ENCODE data around the gene PLCB4. TPM values are rescaled to one million over a fixed set of nuclear protein-coding genes. Genes with fewer than 3 reads are reported as not detected.

Gene PLCB4
- total RNA-seq, 1 experiment from 2014 or later, result 10.1 TPM

DNA sequence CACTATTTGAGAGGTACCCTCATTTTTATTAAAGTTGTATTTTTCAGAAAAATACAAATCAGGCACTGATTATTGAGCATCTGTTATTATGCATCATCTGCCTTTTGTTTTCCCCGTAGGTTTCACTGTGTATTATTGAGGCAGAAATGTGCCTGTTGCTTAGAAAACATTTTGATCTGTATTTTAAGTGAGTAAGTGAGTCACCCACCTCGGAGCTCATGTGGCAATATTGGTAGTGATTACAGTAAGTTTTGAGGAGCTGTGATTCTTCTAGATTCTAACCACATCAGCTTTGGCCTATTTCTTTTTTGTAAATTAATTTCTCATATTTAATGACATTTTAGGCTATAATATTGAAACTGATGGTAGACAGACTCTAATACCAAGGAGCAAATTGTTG lies 385.9 kb downstream of the PLCB4 start:
- no peaks in the 10 kb centered on the region for H3K27me3 Mint-ChIP-seq (ENCODE audit: low read depth)
- no peak overlapping the region for H2BK20ac ChIP-seq (ENCODE audit: low read depth, low read length, poor library complexity, severe bottlenecking)
- H4K8ac ChIP-seq (replicated peaks; ENCODE audit: insufficient read length, low read depth, low read length), result no peak overlapping the region
- H3K9me3 ChIP-seq (ENCODE audit: control insufficient read depth, low read depth, low read length), result no peaks in the 10 kb centered on the region
- H3K23me2 ChIP-seq (ENCODE audit: insufficient read length, low read depth, low read length, poor library complexity, severe bottlenecking), result no peaks in the 10 kb centered on the region
- no peak overlapping the region for H3K4me2 ChIP-seq (ENCODE audit: insufficient read depth, insufficient read length, low read length)
- H3K56ac ChIP-seq (ENCODE audit: insufficient read length, low read depth, low read length), result no peak overlapping the region
- H3K27ac ChIP-seq (ENCODE audit: insufficient read length, low read depth, low read length), result no peak overlapping the region
- DNase-seq, result no peak
- no peak overlapping the region for H3K18ac ChIP-seq (ENCODE audit: insufficient read length, low read depth, low read length)
- H3K4me3 Mint-ChIP-seq, result no peak overlapping the region
- H3K9ac ChIP-seq (ENCODE audit: extremely low read depth, insufficient read length, low read length), result no peak overlapping the region
- H3K36me3 Mint-ChIP-seq (ENCODE audit: insufficient read depth in 1 of 3, low read depth in 3 of 3), result peaks cover 2 to 4% (median 4%) of the 10 kb centered on the region in 3 experiments; a peak in 3 of 7 replicates
- H3K27me3 ChIP-seq (ENCODE audit: insufficient read depth, low read length), result no peaks in the 10 kb centered on the region; the same call in 1 of the 2 replicates
- H2AK5ac ChIP-seq (ENCODE audit: insufficient read length, low read length), result no peak overlapping the region
- H3K9me3 Mint-ChIP-seq, result no peaks in the 10 kb centered on the region
- no peaks in the 10 kb centered on the region for H3K4me1 Mint-ChIP-seq
- no peak overlapping the region for H4K91ac ChIP-seq (ENCODE audit: insufficient read length, low read depth, low read length)
- H3K14ac ChIP-seq (ENCODE audit: insufficient read depth, low read length), result no peak overlapping the region
- H2BK120ac ChIP-seq (ENCODE audit: low read depth, low read length, poor library complexity, severe bottlenecking), result no peak overlapping the region
- no peaks in the 10 kb centered on the region for H3K4me1 ChIP-seq (ENCODE audit: insufficient read depth, low read length)
- H3K79me2 ChIP-seq (ENCODE audit: insufficient read depth, low read length), result no peaks in the 10 kb centered on the region
- no CpG with 5 or more reads among the region's 2 CpGs for WGBS (ENCODE audit: extremely low coverage, insufficient read length, low lambda C conversion rate)
- TF ChIP-seq, protein P1, sequence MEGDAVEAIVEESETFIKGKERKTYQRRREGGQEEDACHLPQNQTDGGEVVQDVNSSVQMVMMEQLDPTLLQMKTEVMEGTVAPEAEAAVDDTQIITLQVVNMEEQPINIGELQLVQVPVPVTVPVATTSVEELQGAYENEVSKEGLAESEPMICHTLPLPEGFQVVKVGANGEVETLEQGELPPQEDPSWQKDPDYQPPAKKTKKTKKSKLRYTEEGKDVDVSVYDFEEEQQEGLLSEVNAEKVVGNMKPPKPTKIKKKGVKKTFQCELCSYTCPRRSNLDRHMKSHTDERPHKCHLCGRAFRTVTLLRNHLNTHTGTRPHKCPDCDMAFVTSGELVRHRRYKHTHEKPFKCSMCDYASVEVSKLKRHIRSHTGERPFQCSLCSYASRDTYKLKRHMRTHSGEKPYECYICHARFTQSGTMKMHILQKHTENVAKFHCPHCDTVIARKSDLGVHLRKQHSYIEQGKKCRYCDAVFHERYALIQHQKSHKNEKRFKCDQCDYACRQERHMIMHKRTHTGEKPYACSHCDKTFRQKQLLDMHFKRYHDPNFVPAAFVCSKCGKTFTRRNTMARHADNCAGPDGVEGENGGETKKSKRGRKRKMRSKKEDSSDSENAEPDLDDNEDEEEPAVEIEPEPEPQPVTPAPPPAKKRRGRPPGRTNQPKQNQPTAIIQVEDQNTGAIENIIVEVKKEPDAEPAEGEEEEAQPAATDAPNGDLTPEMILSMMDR (conservative IDR thresholded peaks at IDR 0.05), result no peak
- H3T11ph ChIP-seq (ENCODE audit: low read length), result no peak overlapping the region
- H4K5ac ChIP-seq (ENCODE audit: insufficient read length, low read depth, low read length), result no peak overlapping the region
- no peak overlapping the region for H3K27ac Mint-ChIP-seq
- no peak overlapping the region for H2AFZ ChIP-seq (ENCODE audit: low read length)
- no peaks in the 10 kb centered on the region for H4K20me1 ChIP-seq (ENCODE audit: control insufficient read depth, insufficient read depth, insufficient read length)
- H3K23ac ChIP-seq (ENCODE audit: insufficient read length, low read depth, low read length), result no peak overlapping the region
- H2BK15ac ChIP-seq (ENCODE audit: low read depth, low read length), result no peak overlapping the region
- H3K79me1 ChIP-seq (ENCODE audit: insufficient read depth, low read depth, low read length, poor library complexity, severe bottlenecking), result no peaks in the 10 kb centered on the region
- no peak overlapping the region for H2BK12ac ChIP-seq (ENCODE audit: insufficient read length, low read depth, low read length)
- H2BK5ac ChIP-seq (ENCODE audit: insufficient read length, low read length), result no peak overlapping the region
- no peak overlapping the region for H3K4ac ChIP-seq (ENCODE audit: low read depth, low read length)
